Cerebellar cortex (tissue), 1 donor: ENCODE measurements around the gene CACNA2D3.

Experiments
- DNase-seq: peaks from one replicate; pipeline ENCODE4 v3.0.0-alpha.2; 2015; ENCODE audit warnings: low spot score

Gene CACNA2D3

GRCh38 chr3:54274607-54275006 lies 152.3 kb downstream of the CACNA2D3 start:
- DNase-seq, result no peak

- DNase-seq, result no peak
These were observed 156.7 kb downstream of the CACNA2D3 start for GRCh38 chr3:54279005-54279583.

- DNase-seq, result no peak
These were observed 161.1 kb downstream of the CACNA2D3 start for GRCh38 chr3:54283470-54283869.

- no peak for DNase-seq
These were observed 171.9 kb downstream of the CACNA2D3 start for GRCh38 chr3:54294214-54294613.

GRCh38 chr3:54296531-54296930 lies 174.2 kb downstream of the CACNA2D3 start:
- no peak for DNase-seq

GRCh38 chr3:54299169-54299935 lies 177.0 kb downstream of the CACNA2D3 start:
- DNase-seq, result no peak

GRCh38 chr3:54303517-54304375 lies 181.4 kb downstream of the CACNA2D3 start:
- no peak for DNase-seq

- DNase-seq, result no peak
These were observed 182.5 kb downstream of the CACNA2D3 start for GRCh38 chr3:54304877-54305276.

- no peak for DNase-seq
These were observed 183.2 kb downstream of the CACNA2D3 start for GRCh38 chr3:54305409-54306099.

- DNase-seq, result no peak
These were observed 185.3 kb downstream of the CACNA2D3 start for GRCh38 chr3:54307566-54308180.

- no peak for DNase-seq
These were observed 187.2 kb downstream of the CACNA2D3 start for GRCh38 chr3:54309601-54310000.

- no peak for DNase-seq
These were observed 188.9 kb downstream of the CACNA2D3 start for GRCh38 chr3:54311211-54311747.

- peak; percentile 20 for DNase-seq
These were observed 190.0 kb downstream of the CACNA2D3 start for GRCh38 chr3:54312156-54312899.

GRCh38 chr3:54313418-54313817 lies 191.1 kb downstream of the CACNA2D3 start:
- DNase-seq, result no peak

GRCh38 chr3:54321520-54321919 lies 199.2 kb downstream of the CACNA2D3 start:
- DNase-seq, result no peak

GRCh38 chr3:54322354-54322753 lies 200.0 kb downstream of the CACNA2D3 start:
- DNase-seq, result no peak

GRCh38 chr3:54324103-54324502 lies 201.8 kb downstream of the CACNA2D3 start:
- no peak for DNase-seq

GRCh38 chr3:54326951-54327350 lies 204.6 kb downstream of the CACNA2D3 start:
- no peak for DNase-seq

- no peak for DNase-seq
These were observed 209.0 kb downstream of the CACNA2D3 start for GRCh38 chr3:54331341-54331740.

GRCh38 chr3:54337846-54338245 lies 215.5 kb downstream of the CACNA2D3 start:
- DNase-seq, result no peak

GRCh38 chr3:54339608-54340007 lies 217.3 kb downstream of the CACNA2D3 start:
- no peak for DNase-seq
